CD4-positive, alpha-beta T cell treated with Interleukin-4 for 1 hour (primary cell): ENCODE measurements around the gene GATD1.

Source experiments
- DNase-seq, 2 donors: peaks; one replicate each; pipeline ENCODE4 v3.0.0-alpha.2; 2020 to 2022

The GATD1 gene

GRCh38 chr11:795634-796564 lies 18.6 kb upstream of the GATD1 start:
- peak; percentile 80 to 82 for DNase-seq

- no peak for DNase-seq
Observed at GRCh38 chr11:794766-795633, 17.7 kb upstream of the GATD1 start.

- DNase-seq: no peak
Observed at GRCh38 chr11:794013-794765, 16.9 kb upstream of the GATD1 start.

- DNase-seq: no peak
Observed at GRCh38 chr11:793556-793955, 16.3 kb upstream of the GATD1 start.

- DNase-seq: no peak
Observed at GRCh38 chr11:792873-793272, 15.6 kb upstream of the GATD1 start.

- no peak for DNase-seq
Observed at GRCh38 chr11:792535-792821, 15.2 kb upstream of the GATD1 start.

GRCh38 chr11:791658-792534 lies 14.6 kb upstream of the GATD1 start:
- no peak for DNase-seq

GRCh38 chr11:790721-791564 lies 13.7 kb upstream of the GATD1 start:
- no peak for DNase-seq

- peak in 1 of 2 donors; percentile 45 for DNase-seq
Observed at GRCh38 chr11:789943-790342, 12.7 kb upstream of the GATD1 start, which contains the start of gene CEND1. Gene CEND1 (minus strand): TSS chr11:790090. CDS start chr11:788576, 1,514 bp downstream.

- DNase-seq: no peak
Observed at GRCh38 chr11:788953-789940, 12.0 kb upstream of the GATD1 start.

- no peak for DNase-seq
Observed at GRCh38 chr11:788009-788640, 10.8 kb upstream of the GATD1 start.

- DNase-seq: no peak
Observed at GRCh38 chr11:787084-787675, 9.9 kb upstream of the GATD1 start.

- no peak for DNase-seq
Observed at GRCh38 chr11:786235-787083, 9.2 kb upstream of the GATD1 start.

- DNase-seq: no peak
Observed at GRCh38 chr11:783581-784015, 6.3 kb upstream of the GATD1 start.

- no peak for DNase-seq
Observed at GRCh38 chr11:782264-783174, 5.2 kb upstream of the GATD1 start.

- DNase-seq: no peak
Observed at GRCh38 chr11:779955-780532, 2.8 kb upstream of the GATD1 start.
